HepG2 (cell line): Measurements from ENCODE around the gene EPN3. TPM values are rescaled to one million over a fixed set of nuclear protein-coding genes. Genes with fewer than 3 reads are reported as not detected.
A peak's percentile ranks its signal among the peaks of the same experiment; 100 is the strongest.

ENCODE experiments used
- CAMTA2 ChIP-seq: sonication (generic); formaldehyde crosslinking; IDR thresholded peaks from 2 replicates; pipeline ENCODE4 v1.4.0; 2020; ENCODE audit warnings: mild to moderate bottlenecking, missing genetic modification reagents, borderline replicate concordance
- CCDC6 ChIP-seq: sonication (generic); formaldehyde crosslinking; IDR thresholded peaks from 2 replicates; pipeline ENCODE4 v1.8.1; 2022; ENCODE audit warnings: mild to moderate bottlenecking, missing genetic modification reagents, moderate library complexity
- ELF1 ChIP-seq: sonication (generic); formaldehyde crosslinking; IDR thresholded peaks from 2 replicates; pipeline ENCODE4 v1.4.0; 2020; ENCODE audit warnings: missing genetic modification reagents
- HES4 ChIP-seq: sonication (generic); formaldehyde crosslinking; IDR thresholded peaks from 2 replicates; pipeline ENCODE4 v1.9.0; 2021; ENCODE audit warnings: mild to moderate bottlenecking, missing genetic modification reagents, borderline replicate concordance
- KLF15 ChIP-seq: sonication (generic); formaldehyde crosslinking; IDR thresholded peaks from 2 replicates; pipeline ENCODE4 v1.8.1; 2023; ENCODE audit warnings: borderline replicate concordance, mild to moderate bottlenecking, inconsistent platforms, missing genetic modification reagents, mixed read lengths
- MYC ChIP-seq: sonication (generic); formaldehyde crosslinking; IDR thresholded peaks from 2 replicates; pipeline ENCODE4 v1.9.0; 2021; ENCODE audit warnings: missing genetic modification reagents, borderline replicate concordance
- PPARG ChIP-seq: conservative IDR thresholded peaks from 2 replicates; pipeline ENCODE4 v1.6.1; 2016; ENCODE audit warnings: missing biosample characterization, missing genetic modification reagents
- TARDBP ChIP-seq: sonication (generic); formaldehyde crosslinking; IDR thresholded peaks from 2 replicates; pipeline ENCODE4 v1.8.0; 2022; ENCODE audit warnings: mild to moderate bottlenecking, missing genetic modification reagents
- ZNF616 ChIP-seq: sonication (generic); formaldehyde crosslinking; IDR thresholded peaks from 2 replicates; pipeline ENCODE4 v1.5.0; 2020; ENCODE audit warnings: low read depth, mild to moderate bottlenecking, missing genetic modification reagents
- polyA plus RNA-seq, 8 experiments: library from polyadenylated mRNA; depleted of rRNA in 3 of 8; stranded (reverse) in 7 of 8; unstranded in 1 of 8; fragments of >200 nt; fragmentation: Illumina TruSeq in 4 of 8; extraction: Trizol in 4 of 8; gene quantifications; 2 replicates each; pipeline versions ENCODE4 v1.2.1 to v1.2.3, GENCODE V29; 2011 to 2016; ENCODE audit warnings: low read depth in 4 of 8, missing spikeins in 1 of 8, mixed read lengths in 1 of 8; ENCODE audit not compliant: insufficient read depth in 1 of 8
- total RNA-seq, 5 experiments: library from RNA; depleted of rRNA; stranded (reverse); fragments of >200 nt; fragmentation: Illumina TruSeq; extraction: Trizol; gene quantifications; 2 replicates each; pipeline ENCODE4 v1.2.3, GENCODE V29; 2016; ENCODE audit warnings: low read depth in 1 of 5
- TF ChIP-seq, protein P1 (sequence below): sonication (generic); formaldehyde crosslinking; IDR thresholded peaks from 2 replicates; pipeline ENCODE4 v1.4.0; 2020; ENCODE audit warnings: missing genetic modification reagents, borderline replicate concordance
- TF ChIP-seq, protein P2 (sequence below): sonication (generic); formaldehyde crosslinking; IDR thresholded peaks from 2 replicates; pipeline ENCODE4 v1.4.0; 2020; ENCODE audit warnings: missing genetic modification reagents
- TF ChIP-seq, protein P3 (sequence below): sonication (generic); formaldehyde crosslinking; IDR thresholded peaks from 2 replicates; pipeline ENCODE4 v1.4.0; 2020; ENCODE audit warnings: missing genetic modification reagents
- TF ChIP-seq, protein P4 (sequence below): sonication (generic); formaldehyde crosslinking; IDR thresholded peaks from 2 replicates; pipeline ENCODE4 v1.9.0; 2021; ENCODE audit warnings: mild to moderate bottlenecking, missing genetic modification reagents

EPN3 gene
- total and polyA plus RNA-seq, 2 of the 13 experiments (the other 11 are each of a cell fraction or from before 2014, with no cell fraction given): 0.11 to 0.95 TPM

DNA sequence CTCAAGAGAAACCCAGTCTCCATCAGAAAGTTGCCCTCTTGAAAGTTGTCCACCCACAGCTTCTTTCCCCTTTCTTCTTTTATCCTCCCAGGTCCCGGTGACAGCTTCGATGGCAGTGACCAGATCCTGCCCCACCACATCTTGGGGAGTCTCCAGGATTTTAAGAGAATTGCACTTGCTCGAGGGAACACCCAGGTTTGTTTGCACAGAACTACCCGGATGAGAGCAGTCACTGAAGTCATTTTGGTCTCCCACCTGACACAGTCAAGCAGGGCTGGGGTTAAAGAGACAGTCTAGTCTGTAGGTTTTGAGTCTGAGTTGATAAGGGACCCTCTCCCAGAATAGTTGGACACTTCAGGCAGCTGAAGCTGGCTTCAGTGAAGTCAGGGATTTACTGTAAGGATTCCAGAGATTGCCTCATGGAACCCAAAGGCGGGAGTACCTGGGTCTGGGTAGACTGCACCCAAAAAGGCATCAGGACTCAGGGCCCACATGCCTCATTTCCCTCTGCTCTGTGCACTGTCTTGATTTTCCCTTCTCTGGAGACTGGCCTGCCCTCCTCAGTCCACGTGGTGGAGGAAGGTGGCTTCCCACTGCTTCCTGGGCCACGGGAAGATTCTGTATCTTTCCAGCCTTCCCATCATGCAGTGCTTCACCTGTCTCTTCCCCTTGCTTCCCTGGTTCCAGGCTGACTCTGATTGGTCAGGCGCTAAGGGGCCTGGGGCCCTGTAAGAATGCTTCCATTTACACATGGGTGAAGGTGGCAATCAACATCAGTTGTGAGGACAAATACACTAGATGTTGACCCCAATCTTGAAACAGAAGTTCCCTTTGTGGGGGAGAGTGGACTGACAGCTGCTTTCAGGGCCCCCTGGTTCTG, 14.8 kb upstream of the EPN3 start (continued):
- TF ChIP-seq, protein P1, sequence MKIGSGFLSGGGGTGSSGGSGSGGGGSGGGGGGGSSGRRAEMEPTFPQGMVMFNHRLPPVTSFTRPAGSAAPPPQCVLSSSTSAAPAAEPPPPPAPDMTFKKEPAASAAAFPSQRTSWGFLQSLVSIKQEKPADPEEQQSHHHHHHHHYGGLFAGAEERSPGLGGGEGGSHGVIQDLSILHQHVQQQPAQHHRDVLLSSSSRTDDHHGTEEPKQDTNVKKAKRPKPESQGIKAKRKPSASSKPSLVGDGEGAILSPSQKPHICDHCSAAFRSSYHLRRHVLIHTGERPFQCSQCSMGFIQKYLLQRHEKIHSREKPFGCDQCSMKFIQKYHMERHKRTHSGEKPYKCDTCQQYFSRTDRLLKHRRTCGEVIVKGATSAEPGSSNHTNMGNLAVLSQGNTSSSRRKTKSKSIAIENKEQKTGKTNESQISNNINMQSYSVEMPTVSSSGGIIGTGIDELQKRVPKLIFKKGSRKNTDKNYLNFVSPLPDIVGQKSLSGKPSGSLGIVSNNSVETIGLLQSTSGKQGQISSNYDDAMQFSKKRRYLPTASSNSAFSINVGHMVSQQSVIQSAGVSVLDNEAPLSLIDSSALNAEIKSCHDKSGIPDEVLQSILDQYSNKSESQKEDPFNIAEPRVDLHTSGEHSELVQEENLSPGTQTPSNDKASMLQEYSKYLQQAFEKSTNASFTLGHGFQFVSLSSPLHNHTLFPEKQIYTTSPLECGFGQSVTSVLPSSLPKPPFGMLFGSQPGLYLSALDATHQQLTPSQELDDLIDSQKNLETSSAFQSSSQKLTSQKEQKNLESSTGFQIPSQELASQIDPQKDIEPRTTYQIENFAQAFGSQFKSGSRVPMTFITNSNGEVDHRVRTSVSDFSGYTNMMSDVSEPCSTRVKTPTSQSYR (CRISPR knock-in tag): peak; percentile 22; the same call in 1 of the 2 replicates
- 0 out of 2 replicates have a peak, but pooled peaks have one; percentile 79 for TF ChIP-seq CAMTA2
- TF ChIP-seq CCDC6: peak; percentile 76; the same call in 1 of the 2 replicates
- peak; percentile 46 for TF ChIP-seq ELF1 (CRISPR knock-in tag)
- 0 out of 2 replicates have a peak, but pooled peaks have one; percentile 74 for TF ChIP-seq ZNF616 (CRISPR knock-in tag)
- TF ChIP-seq KLF15 (CRISPR knock-in tag): no peak
- TF ChIP-seq HES4: 0 out of 2 replicates have a peak, but pooled peaks have one; percentile 54
- TF ChIP-seq, protein P2, sequence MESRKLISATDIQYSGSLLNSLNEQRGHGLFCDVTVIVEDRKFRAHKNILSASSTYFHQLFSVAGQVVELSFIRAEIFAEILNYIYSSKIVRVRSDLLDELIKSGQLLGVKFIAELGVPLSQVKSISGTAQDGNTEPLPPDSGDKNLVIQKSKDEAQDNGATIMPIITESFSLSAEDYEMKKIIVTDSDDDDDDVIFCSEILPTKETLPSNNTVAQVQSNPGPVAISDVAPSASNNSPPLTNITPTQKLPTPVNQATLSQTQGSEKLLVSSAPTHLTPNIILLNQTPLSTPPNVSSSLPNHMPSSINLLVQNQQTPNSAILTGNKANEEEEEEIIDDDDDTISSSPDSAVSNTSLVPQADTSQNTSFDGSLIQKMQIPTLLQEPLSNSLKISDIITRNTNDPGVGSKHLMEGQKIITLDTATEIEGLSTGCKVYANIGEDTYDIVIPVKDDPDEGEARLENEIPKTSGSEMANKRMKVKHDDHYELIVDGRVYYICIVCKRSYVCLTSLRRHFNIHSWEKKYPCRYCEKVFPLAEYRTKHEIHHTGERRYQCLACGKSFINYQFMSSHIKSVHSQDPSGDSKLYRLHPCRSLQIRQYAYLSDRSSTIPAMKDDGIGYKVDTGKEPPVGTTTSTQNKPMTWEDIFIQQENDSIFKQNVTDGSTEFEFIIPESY: 0 out of 2 replicates have a peak, but pooled peaks have one; percentile 12
- peak; percentile 56; the same call in 1 of the 2 replicates for TF ChIP-seq MYC
- no peak for TF ChIP-seq PPARG (CRISPR knock-in tag)
- TF ChIP-seq, protein P3, sequence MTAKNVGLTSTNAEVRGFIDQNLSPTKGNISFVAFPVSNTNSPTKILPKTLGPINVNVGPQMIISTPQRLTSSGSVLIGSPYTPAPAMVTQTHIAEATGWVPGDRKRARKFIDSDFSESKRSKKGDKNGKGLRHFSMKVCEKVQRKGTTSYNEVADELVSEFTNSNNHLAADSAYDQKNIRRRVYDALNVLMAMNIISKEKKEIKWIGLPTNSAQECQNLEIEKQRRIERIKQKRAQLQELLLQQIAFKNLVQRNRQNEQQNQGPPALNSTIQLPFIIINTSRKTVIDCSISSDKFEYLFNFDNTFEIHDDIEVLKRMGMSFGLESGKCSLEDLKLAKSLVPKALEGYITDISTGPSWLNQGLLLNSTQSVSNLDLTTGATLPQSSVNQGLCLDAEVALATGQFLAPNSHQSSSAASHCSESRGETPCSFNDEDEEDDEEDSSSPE (CRISPR knock-in tag): peak; percentile 13; the same call in 1 of the 2 replicates
- TF ChIP-seq TARDBP: 0 out of 2 replicates have a peak, but pooled peaks have one; percentile 30
- TF ChIP-seq, protein P4, sequence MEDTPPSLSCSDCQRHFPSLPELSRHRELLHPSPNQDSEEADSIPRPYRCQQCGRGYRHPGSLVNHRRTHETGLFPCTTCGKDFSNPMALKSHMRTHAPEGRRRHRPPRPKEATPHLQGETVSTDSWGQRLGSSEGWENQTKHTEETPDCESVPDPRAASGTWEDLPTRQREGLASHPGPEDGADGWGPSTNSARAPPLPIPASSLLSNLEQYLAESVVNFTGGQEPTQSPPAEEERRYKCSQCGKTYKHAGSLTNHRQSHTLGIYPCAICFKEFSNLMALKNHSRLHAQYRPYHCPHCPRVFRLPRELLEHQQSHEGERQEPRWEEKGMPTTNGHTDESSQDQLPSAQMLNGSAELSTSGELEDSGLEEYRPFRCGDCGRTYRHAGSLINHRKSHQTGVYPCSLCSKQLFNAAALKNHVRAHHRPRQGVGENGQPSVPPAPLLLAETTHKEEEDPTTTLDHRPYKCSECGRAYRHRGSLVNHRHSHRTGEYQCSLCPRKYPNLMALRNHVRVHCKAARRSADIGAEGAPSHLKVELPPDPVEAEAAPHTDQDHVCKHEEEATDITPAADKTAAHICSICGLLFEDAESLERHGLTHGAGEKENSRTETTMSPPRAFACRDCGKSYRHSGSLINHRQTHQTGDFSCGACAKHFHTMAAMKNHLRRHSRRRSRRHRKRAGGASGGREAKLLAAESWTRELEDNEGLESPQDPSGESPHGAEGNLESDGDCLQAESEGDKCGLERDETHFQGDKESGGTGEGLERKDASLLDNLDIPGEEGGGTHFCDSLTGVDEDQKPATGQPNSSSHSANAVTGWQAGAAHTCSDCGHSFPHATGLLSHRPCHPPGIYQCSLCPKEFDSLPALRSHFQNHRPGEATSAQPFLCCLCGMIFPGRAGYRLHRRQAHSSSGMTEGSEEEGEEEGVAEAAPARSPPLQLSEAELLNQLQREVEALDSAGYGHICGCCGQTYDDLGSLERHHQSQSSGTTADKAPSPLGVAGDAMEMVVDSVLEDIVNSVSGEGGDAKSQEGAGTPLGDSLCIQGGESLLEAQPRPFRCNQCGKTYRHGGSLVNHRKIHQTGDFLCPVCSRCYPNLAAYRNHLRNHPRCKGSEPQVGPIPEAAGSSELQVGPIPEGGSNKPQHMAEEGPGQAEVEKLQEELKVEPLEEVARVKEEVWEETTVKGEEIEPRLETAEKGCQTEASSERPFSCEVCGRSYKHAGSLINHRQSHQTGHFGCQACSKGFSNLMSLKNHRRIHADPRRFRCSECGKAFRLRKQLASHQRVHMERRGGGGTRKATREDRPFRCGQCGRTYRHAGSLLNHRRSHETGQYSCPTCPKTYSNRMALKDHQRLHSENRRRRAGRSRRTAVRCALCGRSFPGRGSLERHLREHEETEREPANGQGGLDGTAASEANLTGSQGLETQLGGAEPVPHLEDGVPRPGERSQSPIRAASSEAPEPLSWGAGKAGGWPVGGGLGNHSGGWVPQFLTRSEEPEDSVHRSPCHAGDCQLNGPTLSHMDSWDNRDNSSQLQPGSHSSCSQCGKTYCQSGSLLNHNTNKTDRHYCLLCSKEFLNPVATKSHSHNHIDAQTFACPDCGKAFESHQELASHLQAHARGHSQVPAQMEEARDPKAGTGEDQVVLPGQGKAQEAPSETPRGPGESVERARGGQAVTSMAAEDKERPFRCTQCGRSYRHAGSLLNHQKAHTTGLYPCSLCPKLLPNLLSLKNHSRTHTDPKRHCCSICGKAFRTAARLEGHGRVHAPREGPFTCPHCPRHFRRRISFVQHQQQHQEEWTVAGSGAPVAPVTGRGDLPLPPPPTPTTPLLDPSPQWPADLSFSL (CRISPR knock-in tag): peak; percentile 27; the same call in 1 of the 2 replicates
